Non-pigmented ciliary epithelial cell (primary cell): ENCODE measurements around the gene HARBI1.

Source experiments
- DNase-seq: peaks from one replicate; pipeline ENCODE4 v3.0.0-alpha.2; 2010; ENCODE audit warnings: low read depth

Gene HARBI1

GRCh38 chr11:46633291-46634217 is 16.5 kb upstream of the HARBI1 start:
- no peak for DNase-seq

- DNase-seq, result no peak
These were observed 15.5 kb upstream of the HARBI1 start for GRCh38 chr11:46632502-46632901.

GRCh38 chr11:46631676-46632075 is 14.6 kb upstream of the HARBI1 start:
- no peak for DNase-seq

- no peak for DNase-seq
These were observed 13.2 kb upstream of the HARBI1 start for GRCh38 chr11:46630237-46630636.

GRCh38 chr11:46628961-46629360 is 11.9 kb upstream of the HARBI1 start:
- no peak for DNase-seq

GRCh38 chr11:46625406-46625805 is 8.4 kb upstream of the HARBI1 start:
- DNase-seq, result no peak

GRCh38 chr11:46618837-46619236 is 1.8 kb upstream of the HARBI1 start:
- no peak for DNase-seq

- DNase-seq, result no peak
These were observed 916 bp upstream of the HARBI1 start for GRCh38 chr11:46617972-46618314.

GRCh38 chr11:46616551-46617133 is 385 bp downstream of the HARBI1 start:
- DNase-seq, result no peak

GRCh38 chr11:46615756-46616155 is 1.3 kb downstream of the HARBI1 start:
- DNase-seq, result no peak

GRCh38 chr11:46612326-46612725 is 4.7 kb downstream of the HARBI1 start:
- no peak for DNase-seq

GRCh38 chr11:46611526-46612304 is 5.3 kb downstream of the HARBI1 start:
- DNase-seq, result no peak

GRCh38 chr11:46609386-46609785 is 7.6 kb downstream of the HARBI1 start:
- no peak for DNase-seq

- no peak for DNase-seq
These were observed 9.5 kb downstream of the HARBI1 start for GRCh38 chr11:46607516-46607915.

GRCh38 chr11:46604796-46605195 is 12.2 kb downstream of the HARBI1 start:
- no peak for DNase-seq

GRCh38 chr11:46603704-46604308 is 13.2 kb downstream of the HARBI1 start:
- no peak for DNase-seq

GRCh38 chr11:46601129-46601528 is 15.9 kb downstream of the HARBI1 start:
- DNase-seq, result no peak

GRCh38 chr11:46600194-46600960 is 16.6 kb downstream of the HARBI1 start:
- DNase-seq, result no peak

GRCh38 chr11:46599340-46600193 is 17.5 kb downstream of the HARBI1 start:
- no peak for DNase-seq

- DNase-seq, result no peak
These were observed 19.3 kb downstream of the HARBI1 start for GRCh38 chr11:46597609-46598219.
